DND-41 (cell line): Measurements from ENCODE around the gene SHROOM3.

Experiments used
- CTCF ChIP-seq: IDR thresholded peaks from 2 replicates; pipeline ENCODE4 v1.5.1; 2012; ENCODE audit warnings: borderline replicate concordance, low read length, moderate library complexity, mild to moderate bottlenecking; ENCODE audit not compliant: poor library complexity, severe bottlenecking; ENCODE audit errors: extremely low read depth
- EZH2 ChIP-seq: IDR thresholded peaks from 3 replicates; pipeline ENCODE4 v1.6.1; 2012; ENCODE audit warnings: borderline replicate concordance, low read depth, mild to moderate bottlenecking, moderate library complexity, low read length, inconsistent platforms; ENCODE audit not compliant: severe bottlenecking

GRCh38 chr4:76726631-76727030 is 291.6 kb downstream of the SHROOM3 start:
- no peak for TF ChIP-seq CTCF
- no peak for TF ChIP-seq EZH2
